ENCODE data around the gene SOCS6.

DNA sequence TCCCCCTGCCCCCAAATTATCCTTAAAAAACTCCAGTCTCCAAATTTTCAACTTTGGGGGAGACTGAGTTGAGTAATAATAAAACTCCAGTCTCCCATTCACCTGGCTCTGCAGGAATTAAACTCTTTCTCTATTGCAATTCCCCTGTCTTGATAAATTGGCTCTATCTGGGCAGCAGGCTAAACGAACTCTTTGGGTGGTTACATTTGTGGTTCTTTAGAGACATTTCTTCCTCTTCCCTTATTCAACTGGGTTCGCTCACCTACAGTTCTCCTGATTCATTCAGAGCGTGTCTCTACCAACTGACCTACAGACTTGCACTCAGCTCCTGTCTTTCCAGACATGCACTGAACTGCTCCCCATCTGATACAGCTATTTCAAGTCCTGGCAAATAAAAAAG lies 17.1 kb upstream of the SOCS6 start:
- TF ChIP-seq ELK1 (IDR thresholded peaks at IDR 0.05; ENCODE audit: low read depth, low read length) (no peak), CTCF (IDR thresholded peaks at IDR 0.05) (no peak), MYC (IDR thresholded peaks at IDR 0.05; ENCODE audit: borderline replicate concordance, low read length) (no peak), USF2 (IDR thresholded peaks at IDR 0.05) (no peak), NPAS2 (CRISPR knock-in tag; IDR thresholded peaks at IDR 0.05; ENCODE audit: borderline replicate concordance) (no peak), TP53 (CRISPR knock-in tag; IDR thresholded peaks at IDR 0.05) (no peak), RCOR1 (IDR thresholded peaks at IDR 0.05; ENCODE audit: low read depth, low read length) (no peak), RAD21 (conservative IDR thresholded peaks at IDR 0.05 in 1 of 2, IDR thresholded peaks at IDR 0.05 in 1 of 2) (no peak), GATA3 (IDR thresholded peaks at IDR 0.05; ENCODE audit: borderline replicate concordance) (no peak), EHMT2 (IDR thresholded peaks at IDR 0.05; ENCODE audit: low read depth) (no peak), POLR2A (IDR thresholded peaks at IDR 0.05; ENCODE audit: low read length) (no peak)

Measured in A549 (cell line).